T47D (cell line): ENCODE results near the gene SNF8.

ENCODE experiments used
- DNase-seq, 2 experiments: peaks; one replicate each; pipeline versions ENCODE4 v3.0.0 to v3.0.0-alpha.2; 2011 to 2012; ENCODE audit warnings: low read depth in 1 of 2, low spot score in 1 of 2
- JUND ChIP-seq: IDR thresholded peaks from 2 replicates; pipeline ENCODE4 v1.6.1; 2012; ENCODE audit warnings: low read depth
- in situ Hi-C: cut with HindIII; loops from 2 replicates; pipeline ENCODE4 v1.10.0; 2016; ENCODE audit warnings: low sequenced_read_pairs, low pct_unique_long_range_greater_than_20kb

The SNF8 gene

GRCh38 chr17:48894886-48895285 lies 49.8 kb downstream of the SNF8 start:
- in situ Hi-C loops = no loop called here
- no peak for TF ChIP-seq JUND
- DNase-seq = no peak

GRCh38 chr17:48893646-48894508 lies 50.8 kb downstream of the SNF8 start:
- no peak for TF ChIP-seq JUND
- in situ Hi-C loops = no loop called here
- no peak for DNase-seq

GRCh38 chr17:48892940-48893645 lies 51.5 kb downstream of the SNF8 start:
- no peak for TF ChIP-seq JUND
- DNase-seq = no peak
- in situ Hi-C loops = no loop called here

- DNase-seq = no peak
- in situ Hi-C loops = no loop called here
- no peak for TF ChIP-seq JUND
Measured at GRCh38 chr17:48890086-48890485, 54.6 kb downstream of the SNF8 start.

- no peak for DNase-seq
- in situ Hi-C loops = no loop called here
Measured at GRCh38 chr17:48883171-48883570, 61.5 kb downstream of the SNF8 start.

GRCh38 chr17:48882272-48882671 lies 62.4 kb downstream of the SNF8 start:
- in situ Hi-C loops = no loop called here
- TF ChIP-seq JUND = no peak
- no peak for DNase-seq

More at GRCh38 chr17:48883171-48883570, 61.5 kb downstream of the SNF8 start:
- no peak for TF ChIP-seq JUND
